Transverse colon (tissue), 3 donors: ENCODE data around the gene RAG2.

Source experiments
- EP300 ChIP-seq: sonication (generic); formaldehyde crosslinking; IDR thresholded peaks from one replicate; pipeline ENCODE4 v1.6.1; 2017; ENCODE audit warnings: antibody characterized with exemption, low read depth
- TF ChIP-seq, protein P1 (sequence below), 5 experiments: fragments of 200-600 bp in 3 of 5; fragments of 450-650 bp in 2 of 5; sonication (generic) in 3 of 5; IDR thresholded peaks; 1 replicate in 2 of 5; 2 replicates in 3 of 5; pipeline ENCODE4 v1.5.1; 2016 to 2017; ENCODE audit warnings: antibody characterized with exemption in 5 of 5, inconsistent platforms in 3 of 5, mild to moderate bottlenecking in 2 of 5, moderate library complexity in 1 of 5

DNA sequence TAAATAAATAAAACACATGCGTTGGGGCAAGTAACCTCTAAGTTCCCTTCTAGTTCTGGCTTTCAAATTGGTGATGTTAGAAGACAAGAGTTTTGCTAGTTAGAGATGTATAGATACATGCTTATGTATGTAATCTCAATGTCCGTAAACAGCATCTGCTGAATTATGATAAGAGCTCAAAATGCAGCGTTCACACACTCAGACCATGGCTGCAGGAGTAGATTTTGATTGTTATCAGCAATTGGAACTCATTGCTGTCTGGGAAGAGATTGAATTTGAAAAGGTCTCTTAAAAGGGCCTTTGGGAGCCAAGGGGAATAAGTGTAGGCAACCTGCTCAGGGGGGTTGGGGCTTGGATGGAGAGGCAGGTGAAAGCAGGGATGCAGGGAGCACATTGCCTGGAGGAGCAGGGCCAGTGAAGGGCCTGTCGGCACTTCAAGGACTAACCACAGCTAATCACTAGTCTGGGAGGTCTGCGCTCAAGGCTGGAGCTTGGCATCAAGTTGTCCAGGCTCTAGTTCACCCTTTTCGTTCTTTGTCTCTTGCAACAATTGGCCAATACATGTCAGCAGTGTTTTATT is 32.9 kb downstream of the RAG2 start:
- TF ChIP-seq, protein P1, sequence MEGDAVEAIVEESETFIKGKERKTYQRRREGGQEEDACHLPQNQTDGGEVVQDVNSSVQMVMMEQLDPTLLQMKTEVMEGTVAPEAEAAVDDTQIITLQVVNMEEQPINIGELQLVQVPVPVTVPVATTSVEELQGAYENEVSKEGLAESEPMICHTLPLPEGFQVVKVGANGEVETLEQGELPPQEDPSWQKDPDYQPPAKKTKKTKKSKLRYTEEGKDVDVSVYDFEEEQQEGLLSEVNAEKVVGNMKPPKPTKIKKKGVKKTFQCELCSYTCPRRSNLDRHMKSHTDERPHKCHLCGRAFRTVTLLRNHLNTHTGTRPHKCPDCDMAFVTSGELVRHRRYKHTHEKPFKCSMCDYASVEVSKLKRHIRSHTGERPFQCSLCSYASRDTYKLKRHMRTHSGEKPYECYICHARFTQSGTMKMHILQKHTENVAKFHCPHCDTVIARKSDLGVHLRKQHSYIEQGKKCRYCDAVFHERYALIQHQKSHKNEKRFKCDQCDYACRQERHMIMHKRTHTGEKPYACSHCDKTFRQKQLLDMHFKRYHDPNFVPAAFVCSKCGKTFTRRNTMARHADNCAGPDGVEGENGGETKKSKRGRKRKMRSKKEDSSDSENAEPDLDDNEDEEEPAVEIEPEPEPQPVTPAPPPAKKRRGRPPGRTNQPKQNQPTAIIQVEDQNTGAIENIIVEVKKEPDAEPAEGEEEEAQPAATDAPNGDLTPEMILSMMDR (IDR thresholded peaks at IDR 0.05) = no peak
- TF ChIP-seq EP300 = no peak
